Measurements from ENCODE around the gene ACER1.
"Not testable (repeated sequence)": the region's sequence is repeated elsewhere in the genome, so short reads cannot be mapped to it uniquely, and the experiment has no call there.

Gene ACER1

DNA sequence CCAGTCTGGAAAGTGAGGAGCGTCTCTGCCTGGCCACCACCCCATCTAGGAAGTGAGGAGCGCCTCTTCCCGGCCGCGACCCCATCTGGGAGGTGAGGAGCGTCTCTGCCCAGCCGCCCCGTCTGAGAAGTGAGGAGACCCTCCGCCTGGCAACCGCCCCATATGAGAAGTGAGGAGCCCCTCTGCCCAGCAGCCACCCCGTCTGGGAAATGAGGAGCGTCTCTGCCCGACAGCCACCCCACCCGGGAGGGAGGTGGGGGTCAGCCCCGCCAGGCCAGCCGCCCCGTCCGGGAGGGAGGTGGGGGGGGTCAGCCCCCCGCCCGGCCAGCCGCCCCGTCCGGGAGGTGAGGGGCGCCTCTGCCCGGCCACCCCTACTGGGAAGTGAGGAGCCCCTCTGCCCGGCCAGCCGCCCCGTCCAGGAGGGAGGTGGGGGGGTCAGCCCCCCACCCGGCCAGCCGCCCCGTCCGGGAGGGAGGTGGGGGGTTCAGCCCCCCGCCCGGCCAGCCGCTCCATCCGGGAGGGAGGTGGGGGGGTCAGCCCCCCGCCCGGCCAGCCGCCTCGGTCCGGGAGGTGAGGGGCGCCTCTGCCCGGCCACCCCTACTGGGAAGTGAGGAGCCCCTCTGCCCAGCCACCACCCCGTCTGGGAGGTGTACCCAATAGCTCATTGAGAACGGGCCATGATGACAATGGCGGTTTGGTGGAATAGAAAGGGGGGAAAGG, 22.1 kb upstream of the ACER1 start:
- DNase-seq, result not testable (repeated sequence)

GRCh38 chr19:6354098-6354674, 20.8 kb upstream of the ACER1 start:
- no peak for DNase-seq

GRCh38 chr19:6352381-6353165, 19.2 kb upstream of the ACER1 start:
- no peak for DNase-seq

GRCh38 chr19:6350688-6351087, 17.3 kb upstream of the ACER1 start:
- no peak for DNase-seq

- DNase-seq, result not testable (repeated sequence)
Observed at GRCh38 chr19:6349271-6349670, 15.9 kb upstream of the ACER1 start.

DNA sequence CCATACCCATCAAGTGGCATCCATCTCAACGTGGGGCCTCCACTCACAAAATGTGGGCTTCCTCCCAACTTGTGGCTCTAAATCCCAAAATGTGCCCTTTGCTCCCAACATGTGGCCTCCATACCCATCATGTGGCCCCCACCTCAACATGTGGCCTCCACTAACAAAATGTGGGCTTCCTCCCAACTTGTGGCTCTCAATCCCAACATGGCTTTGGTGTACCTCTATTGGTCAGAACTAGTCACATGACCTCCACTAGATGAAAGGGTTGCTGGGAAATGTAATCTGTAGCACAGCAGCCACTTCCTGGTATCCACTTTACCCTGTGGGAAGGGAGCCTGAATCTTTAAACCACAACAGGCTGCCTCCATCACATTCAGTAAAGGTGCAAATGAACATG, 10.1 kb upstream of the ACER1 start:
- no peak for DNase-seq

- DNase-seq, result no peak
Observed at GRCh38 chr19:6340493-6341201, 7.2 kb upstream of the ACER1 start.

GRCh38 chr19:6334490-6335285, 1.3 kb upstream of the ACER1 start:
- no peak for DNase-seq

- no peak for DNase-seq
Observed at GRCh38 chr19:6326815-6327214, 6.6 kb downstream of the ACER1 start.

DNA sequence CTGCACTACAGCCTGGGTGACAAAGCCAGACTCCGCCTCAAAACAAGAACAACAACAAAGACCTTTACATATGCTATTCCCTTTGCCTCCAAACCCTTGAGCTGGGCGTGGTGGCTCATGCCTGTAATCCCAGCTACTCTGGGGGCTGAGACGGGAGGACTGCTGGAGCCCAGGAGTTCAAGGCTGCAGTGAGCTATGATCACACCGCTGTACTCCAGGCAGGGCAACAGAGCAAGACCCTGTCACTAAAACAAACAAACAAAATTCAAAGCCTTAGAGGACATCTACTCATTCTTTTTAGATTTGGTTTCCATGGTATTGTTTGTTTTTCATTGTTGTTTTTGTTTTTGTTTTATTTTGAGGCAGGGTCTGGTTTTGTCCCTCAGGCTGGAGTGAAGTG, 7.8 kb downstream of the ACER1 start:
- no peak for DNase-seq

DNA sequence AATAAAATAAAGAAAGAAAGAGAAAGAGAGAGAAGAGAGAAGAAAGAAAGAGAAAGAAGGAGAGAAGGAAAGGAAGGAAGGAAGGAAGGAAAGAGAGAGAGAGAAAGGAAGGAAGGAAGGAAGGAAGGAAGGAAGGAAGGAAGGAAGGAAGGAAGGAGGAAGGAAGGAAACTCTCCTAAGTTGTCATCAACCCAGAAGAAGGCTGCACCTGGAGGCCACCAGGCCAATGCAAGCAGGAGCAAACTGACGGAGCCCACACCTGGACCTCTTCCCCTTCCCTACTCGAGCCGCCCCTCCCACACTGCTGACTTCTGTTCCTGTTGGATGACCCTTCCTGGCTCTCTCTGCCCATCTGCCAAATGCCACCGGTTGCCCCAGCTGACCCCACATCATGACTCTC, 8.7 kb downstream of the ACER1 start:
- DNase-seq, result no peak

- no peak for DNase-seq
Observed at GRCh38 chr19:6322284-6322683, 11.1 kb downstream of the ACER1 start.

GRCh38 chr19:6319376-6319775, 14.0 kb downstream of the ACER1 start:
- no peak for DNase-seq

DNA sequence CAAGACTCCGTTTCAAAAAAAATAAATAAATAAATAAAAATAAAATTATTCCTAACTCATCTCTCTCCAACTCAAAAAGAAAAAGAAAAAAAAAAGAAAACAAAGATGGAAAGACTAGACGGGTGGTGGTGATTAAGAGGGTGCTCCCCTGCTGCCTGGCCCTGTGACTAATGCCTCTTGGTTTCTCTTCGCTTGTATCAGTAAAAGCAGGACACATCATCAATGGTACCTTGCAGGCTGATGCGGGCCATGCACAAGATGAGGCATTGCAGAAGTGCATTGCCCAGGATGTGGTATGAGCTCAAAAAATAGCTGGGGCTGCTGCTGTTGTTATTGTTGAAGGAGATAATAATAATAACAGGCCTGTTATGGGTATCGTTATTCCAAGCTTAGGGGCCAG, 14.6 kb downstream of the ACER1 start:
- DNase-seq, result no peak

DNA sequence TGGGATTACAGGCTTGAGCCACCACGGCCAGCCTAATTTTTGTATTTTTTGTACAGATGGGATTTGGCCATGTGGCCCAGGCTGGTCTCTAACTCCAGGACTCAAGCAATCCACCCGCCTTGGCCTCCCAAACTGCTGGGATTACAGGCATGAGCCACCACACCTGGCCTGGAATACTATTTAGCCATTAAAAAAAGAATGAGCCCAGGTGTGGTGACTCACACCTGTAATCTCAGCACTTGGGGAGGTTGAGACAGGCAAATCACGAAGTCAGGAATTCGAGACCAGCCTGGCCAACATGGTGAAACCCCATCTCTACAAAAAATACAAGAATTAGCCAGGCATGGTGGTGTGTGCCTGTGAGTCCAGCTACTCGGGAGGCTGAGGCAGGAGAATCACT, 17.8 kb downstream of the ACER1 start:
- not testable (repeated sequence) for DNase-seq

- no peak for DNase-seq
Observed at GRCh38 chr19:6313398-6313969, 19.9 kb downstream of the ACER1 start.

DNA sequence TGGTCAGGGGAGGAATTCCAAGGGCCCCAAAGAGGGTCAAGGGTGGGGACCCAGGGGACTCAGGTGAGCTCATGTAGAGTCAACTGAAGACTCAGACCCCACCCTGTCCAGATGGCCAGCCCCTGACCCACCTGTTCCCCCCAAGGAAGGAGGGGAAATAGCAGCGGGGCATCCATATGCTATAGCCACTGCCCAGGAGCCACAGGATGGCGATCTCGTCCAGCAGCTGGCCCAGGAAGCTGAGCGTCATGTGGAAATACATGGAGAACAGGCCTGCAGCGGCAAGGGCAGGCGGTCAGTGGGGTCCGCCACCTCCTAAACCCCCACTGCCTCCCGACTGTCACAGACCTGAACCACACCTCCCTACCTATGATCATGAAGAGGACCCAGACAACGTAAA, 21.4 kb downstream of the ACER1 start:
- DNase-seq, result no peak

DNA sequence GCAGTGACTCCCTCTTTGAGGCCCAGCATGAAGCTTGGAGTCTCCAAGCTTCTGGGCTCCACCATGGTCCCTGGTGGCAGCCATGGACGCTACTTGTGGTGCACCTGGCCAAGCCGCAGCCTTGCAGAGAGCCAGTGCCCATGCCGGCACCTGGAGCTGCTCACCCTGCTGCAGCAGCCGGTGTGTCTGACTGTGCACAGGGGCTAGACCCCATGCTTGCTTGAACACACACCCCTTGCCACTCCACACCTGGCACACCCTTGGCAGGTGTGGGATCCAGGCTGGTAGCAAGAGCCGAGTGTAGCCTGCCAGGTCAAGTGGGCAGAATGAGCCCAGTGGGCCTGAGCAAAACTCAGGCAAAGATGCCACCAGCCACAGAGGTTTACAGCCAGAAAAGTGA, 35.0 kb downstream of the ACER1 start:
- DNase-seq, result no peak

- no peak for DNase-seq
Observed at GRCh38 chr19:6297202-6297601, 36.2 kb downstream of the ACER1 start.

GRCh38 chr19:6292006-6292405, 41.4 kb downstream of the ACER1 start:
- DNase-seq, result no peak

DNA sequence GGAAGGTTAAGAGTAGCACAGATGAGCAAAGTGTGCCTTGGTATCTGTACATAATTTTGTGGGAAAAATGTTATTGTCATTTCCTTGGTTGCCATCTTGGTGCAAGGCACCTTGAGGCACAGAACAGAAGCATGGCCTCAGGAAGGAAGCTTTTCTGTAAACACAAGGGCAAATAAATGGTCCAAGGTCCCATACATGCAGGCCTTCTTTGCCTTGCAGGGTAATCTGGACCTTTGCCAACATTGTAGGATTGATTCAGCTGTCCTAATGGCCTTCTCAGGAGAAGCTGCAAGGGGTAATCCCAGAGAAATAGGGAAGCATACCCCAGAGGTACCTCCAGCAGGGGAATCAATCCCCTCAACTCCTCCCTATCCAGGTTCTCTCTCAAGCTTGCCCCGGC, 44.7 kb downstream of the ACER1 start:
- DNase-seq, result no peak

DNA sequence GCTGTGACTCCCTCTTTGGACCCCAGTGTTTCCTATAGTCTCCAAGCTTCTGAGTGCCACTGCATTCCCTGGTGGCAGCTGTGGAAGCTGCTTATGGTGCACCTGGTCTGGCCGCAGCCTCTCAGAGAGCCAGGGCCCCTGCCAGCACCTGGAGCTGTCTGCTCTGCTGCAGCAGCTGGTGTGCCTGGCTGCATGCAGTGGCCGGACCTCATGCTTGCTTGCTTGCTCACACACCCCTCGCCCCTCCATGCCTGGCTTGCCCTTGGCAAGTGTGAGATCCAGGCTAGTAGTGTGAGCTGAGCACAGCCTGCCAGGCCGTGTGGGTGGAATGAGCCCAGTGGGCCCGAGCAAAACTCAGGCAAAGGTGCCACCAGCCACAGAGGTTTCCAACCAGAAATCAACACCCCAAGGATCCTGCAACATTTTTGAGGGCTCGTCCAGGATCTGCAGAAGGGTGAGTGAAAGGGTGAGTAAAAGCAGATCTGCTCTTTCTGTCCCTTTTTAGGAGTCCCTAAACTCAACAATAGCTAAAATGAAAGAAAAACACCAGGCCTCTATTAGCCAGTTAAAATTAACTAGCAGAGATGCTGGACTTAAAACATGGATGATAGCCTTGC, 46.0 kb downstream of the ACER1 start:
- no peak for DNase-seq

Data from stimulated activated naive CD4-positive, alpha-beta T cell (primary cell).